ENCODE results near the gene OGFOD3. TPM values are rescaled to one million over a fixed set of nuclear protein-coding genes. Genes with fewer than 3 reads are reported as not detected.

The OGFOD3 gene
- total and polyA plus RNA-seq, 2 donors (not counting 3 experiments of a cell fraction or from before 2014, with no cell fraction given): 31.7 to 34.8 TPM

- Histone ChIP-seq H2AFZ (ENCODE audit: low read depth, low read length) (no peak overlapping the region), H3K79me2 (ENCODE audit: control insufficient read depth, insufficient read depth, low read length) (no peaks in the 10 kb centered on the region), H3K4me3 (replicated peaks in 1 of 3; ENCODE audit: insufficient read depth in 1 of 3, low read depth in 1 of 3, low read length in 3 of 3) (no peak overlapping the region), H3K4me2 (ENCODE audit: insufficient read depth, low read length) (no peak overlapping the region), H3K27ac (ENCODE audit: insufficient read depth, low read depth, low read length) (no peak overlapping the region), H3K9me1 (replicated peaks; ENCODE audit: control insufficient read depth, extremely low read depth, insufficient read depth, low read length) (no peaks in the 10 kb centered on the region), H3K27me3 (ENCODE audit: control insufficient read depth in 2 of 2, insufficient read depth in 2 of 2, low read length in 2 of 2) (peaks cover 29 to 35% of the 10 kb centered on the region in 2 experiments), H3K9ac (replicated peaks; ENCODE audit: extremely low read depth, insufficient read depth, low read length) (no peak overlapping the region), H3K9me3 (replicated peaks; ENCODE audit: control insufficient read depth, insufficient read depth, low read length) (no peaks in the 10 kb centered on the region), H3K36me3 (ENCODE audit: control insufficient read depth in 2 of 2, extremely low read depth in 1 of 2, insufficient read depth in 2 of 2, low read length in 2 of 2) (no peaks in the 10 kb centered on the region), H4K20me1 (replicated peaks; ENCODE audit: control insufficient read depth, extremely low read depth, insufficient read depth, low read length) (no peaks in the 10 kb centered on the region), H3K4me1 (ENCODE audit: control insufficient read depth, extremely low read depth, insufficient read depth, low read length) (no peaks in the 10 kb centered on the region)
- POLR2A ChIA-PET: no interaction called here
- FAIRE-seq (no peak), DNase-seq (ENCODE audit: low read depth, low spot score) (no peak)
- TF ChIP-seq EZH2 (IDR thresholded peaks at IDR 0.05; ENCODE audit: borderline replicate concordance, low read depth, low read length, severe bottlenecking): peak; percentile 32
- no peak for TF ChIP-seq POLR2AphosphoS5 (IDR thresholded peaks at IDR 0.05; ENCODE audit: insufficient read depth, low read depth, low read length)
- no peak for TF ChIP-seq CTCF (IDR thresholded peaks at IDR 0.05; ENCODE audit: extremely low read depth in 1 of 2, insufficient read depth in 1 of 2, low read depth in 1 of 2, low read length in 2 of 2)
- TF ChIP-seq POLR2A (IDR thresholded peaks at IDR 0.05; ENCODE audit: low read depth, low read length): no peak
- BruUV-seq (replicated peaks): no TSS peak
- dilution Hi-C loops (cut with MboI; ENCODE audit: extremely low pct_ligation_motif_present, low sequenced_read_pairs) (no loop called here), intact Hi-C loops (cut with micrococcal nuclease) (no loop called here)
- CTCF ChIA-PET: interaction anchor here (0.5 to 0.9 kb wide), 2 partner anchors 10 to 29 kb away, joined by 3 to 4 read pairs; no protein-coding TSS in a partner anchor
These were observed 45.9 kb downstream of the OGFOD3 start for GRCh38 chr17:82372249-82373071.

Data from endothelial cell of umbilical vein (primary cell).